Endometrial microvascular endothelial cells (primary cell): ENCODE results near the gene LHX1. TPM values are rescaled to one million over a fixed set of nuclear protein-coding genes. Genes with fewer than 3 reads are reported as not detected.

Experiments
- in situ Hi-C: cut with HindIII; loops from 2 replicates; pipeline ENCODE4 v1.10.0; 2017; ENCODE audit warnings: low sequenced_read_pairs, low pct_unique_long_range_greater_than_20kb; ENCODE audit errors: inconsistent ontology term
- total RNA-seq: library from RNA; depleted of rRNA; stranded (reverse); fragments of >200 nt; gene quantifications from one replicate; pipeline ENCODE4 v1.2.3, GENCODE V29; 2015; ENCODE audit errors: inconsistent ontology term

The LHX1 gene
- total RNA-seq, result not detected

DNA sequence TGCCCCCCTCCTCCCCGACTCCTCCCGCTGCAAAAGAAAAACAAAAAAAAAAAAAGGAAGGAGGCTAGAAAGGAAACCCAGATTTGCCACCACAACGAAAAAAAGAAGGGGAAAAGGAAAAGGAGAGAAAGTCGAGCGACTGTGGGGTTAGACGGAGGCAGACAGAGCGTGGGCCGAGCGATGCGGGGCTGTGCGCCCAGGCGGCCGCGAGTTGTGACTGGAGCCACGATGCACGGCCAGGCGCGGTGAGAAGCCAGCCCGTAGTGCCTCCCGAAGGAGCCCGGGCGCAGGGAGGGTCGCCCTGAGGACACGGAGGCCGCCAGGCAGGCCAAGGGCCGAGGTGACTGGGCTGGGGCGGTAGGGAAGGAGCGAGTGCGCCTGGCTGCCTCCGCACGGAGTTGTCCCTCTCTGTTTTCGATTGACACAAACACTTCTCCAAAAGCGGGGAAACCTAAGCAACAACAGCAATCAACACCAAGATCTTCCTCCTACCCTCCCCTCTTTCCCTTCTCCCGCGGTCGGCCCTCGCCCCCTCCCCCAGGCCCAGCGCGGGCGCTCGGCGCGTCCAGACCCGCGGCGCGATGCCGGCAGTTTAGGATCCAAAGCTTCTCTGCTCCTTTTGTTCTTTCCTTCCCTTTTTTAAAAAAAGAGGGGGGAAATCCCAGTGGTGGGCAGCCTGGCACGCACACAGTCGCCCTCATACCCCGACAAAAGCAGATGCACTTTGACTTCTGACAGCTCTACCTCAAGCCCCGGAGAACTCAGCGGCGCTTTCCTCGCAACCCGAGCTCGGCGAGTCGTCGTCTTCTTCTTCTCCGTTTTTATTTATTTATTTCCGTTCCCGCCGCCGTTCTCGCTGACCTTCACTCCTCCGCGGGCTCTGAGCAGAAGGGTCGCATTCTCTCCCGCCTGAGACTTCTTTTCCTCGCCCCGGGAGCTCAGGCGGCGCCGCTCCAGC is at the start of gene LHX1:
TSS of gene LHX1 (plus strand) at position 475 of the 958 bp plus-strand sequence. CDS start 723 bp downstream, outside the sequence.
- in situ Hi-C loops, result no loop called here

DNA sequence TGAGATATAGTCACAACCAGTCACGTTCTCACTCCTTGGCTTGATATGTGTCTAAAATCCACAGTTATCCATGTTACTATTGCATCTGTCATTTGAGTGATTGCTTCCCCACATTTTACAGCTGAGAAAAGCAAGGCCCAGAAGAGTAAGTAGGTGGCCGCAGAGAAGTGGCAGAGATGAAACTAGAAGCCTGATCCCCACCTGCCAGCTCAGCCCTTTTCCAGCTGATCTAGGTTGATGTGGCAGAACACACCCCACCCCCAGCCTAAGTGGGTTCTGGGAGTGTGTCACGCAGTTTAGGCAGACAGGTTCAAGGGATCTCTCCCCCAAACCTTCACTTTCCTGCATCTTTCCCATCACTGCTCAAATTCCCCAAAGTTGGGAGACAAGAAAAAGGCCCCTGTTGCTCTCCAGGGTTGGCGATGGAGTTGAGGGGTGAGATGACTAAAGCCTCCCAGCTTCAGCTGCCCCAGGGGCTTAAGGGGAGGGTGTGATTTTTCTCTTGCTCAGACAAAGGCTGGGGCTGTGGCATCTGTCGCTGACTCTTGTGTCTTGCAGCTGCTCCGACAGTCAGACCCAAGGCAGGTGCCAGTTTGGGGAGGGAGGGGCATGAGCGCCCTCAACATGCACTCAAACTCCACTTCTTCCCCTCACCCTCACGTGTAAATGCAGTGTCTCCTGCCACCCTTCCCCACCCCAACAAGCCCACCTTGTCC is 48.9 kb upstream of the LHX1 start:
- in situ Hi-C loops, result no loop called here

DNA sequence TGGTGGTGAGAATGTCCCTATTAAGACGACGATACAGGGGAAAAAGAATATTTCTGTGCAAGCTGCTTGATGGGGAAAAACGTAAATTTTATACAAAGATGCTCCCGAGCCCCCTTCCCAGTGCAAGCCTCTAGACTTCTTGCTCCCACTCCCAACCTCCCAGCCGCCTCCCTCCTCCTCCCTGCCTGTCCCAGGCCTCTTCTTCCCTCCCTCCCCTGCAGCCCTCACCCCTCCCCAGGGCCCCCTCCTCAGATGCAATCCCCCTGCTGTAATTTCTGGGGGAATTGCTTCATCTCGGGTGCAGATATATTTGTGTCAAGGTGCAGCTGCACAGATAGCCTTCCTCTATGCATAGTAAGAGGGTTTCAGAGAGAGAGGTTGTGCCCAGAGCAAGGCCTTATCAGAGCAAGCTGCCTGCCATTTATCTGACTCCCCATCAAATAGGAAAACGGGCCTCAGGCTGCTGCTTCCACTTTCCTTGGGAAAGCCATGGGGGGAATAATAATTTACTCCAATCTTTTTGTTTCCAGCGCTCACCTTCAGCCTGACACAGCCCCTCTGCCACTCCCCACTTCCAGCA is 47.4 kb upstream of the LHX1 start:
- in situ Hi-C loops, result no loop called here

DNA sequence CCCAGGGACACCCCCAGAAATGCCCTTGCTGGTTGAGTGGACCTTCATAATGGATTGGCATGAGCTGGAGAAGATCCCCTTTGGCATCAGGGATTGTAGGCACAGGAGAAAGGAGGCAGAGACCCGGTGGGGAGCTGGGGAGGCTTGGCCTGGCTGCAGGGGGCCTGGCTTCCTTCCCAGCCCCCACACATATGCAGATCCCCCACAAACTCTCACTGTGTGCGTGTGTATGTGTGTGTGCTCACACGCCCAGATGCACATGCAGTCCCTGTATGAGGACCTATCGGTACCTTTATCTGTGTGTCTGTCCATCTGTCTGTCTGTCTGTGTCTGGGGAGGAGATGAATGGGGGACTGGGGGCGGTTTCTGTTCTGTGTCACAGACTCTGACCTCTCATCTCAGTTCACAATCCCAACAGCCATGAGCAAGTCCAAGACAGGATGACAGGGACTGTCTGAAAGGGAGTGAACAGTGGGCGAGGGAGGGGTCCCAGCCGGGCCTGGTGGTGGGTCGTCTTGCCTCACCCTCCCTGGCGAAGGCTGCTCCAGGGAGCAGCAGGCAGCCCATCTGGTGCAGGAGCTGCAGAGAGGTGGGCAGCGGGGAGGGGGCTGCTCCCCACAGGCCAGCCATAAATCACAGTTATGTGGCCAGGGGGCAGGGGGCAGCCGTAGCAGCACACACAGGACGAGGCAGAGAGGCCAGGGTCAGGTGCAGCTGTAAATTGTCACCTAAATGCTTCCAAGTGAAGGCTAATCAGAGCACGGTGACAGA is 46.7 kb upstream of the LHX1 start:
- in situ Hi-C loops, result no loop called here

DNA sequence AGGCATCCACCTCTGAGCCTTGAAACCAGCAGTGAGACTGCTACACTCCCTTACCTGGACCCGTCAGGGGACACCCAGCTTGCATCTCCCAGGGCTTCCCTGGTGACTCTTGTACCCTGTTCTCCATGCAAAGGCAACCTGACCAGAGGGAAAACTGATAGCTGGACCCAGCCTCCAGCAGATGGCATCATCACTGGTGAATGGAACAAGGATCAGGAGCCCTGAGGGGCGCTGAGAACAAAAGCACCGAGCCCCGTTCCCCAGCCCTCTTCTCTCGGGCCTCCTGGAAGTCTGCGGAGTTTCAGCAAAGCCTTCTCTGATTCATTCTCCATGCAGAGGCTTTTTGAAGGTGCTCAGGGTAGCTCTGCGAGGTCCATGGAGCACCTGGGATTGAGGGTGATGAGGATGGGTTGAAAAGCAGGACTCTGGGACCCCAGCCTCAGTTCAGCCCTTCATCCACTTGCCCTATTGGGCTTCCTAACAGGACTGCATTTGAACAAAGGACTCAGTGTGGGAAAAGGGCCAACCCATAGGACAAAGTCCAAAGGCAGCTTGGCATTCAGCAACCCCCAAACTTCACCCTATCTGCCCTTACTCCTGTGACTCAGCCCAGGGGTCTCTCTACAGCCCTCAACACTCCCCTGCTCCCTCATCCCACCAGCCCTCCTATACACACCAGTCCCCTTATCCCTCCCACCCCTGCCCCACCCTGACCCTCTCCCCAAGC is 45.0 kb upstream of the LHX1 start:
- in situ Hi-C loops, result no loop called here

DNA sequence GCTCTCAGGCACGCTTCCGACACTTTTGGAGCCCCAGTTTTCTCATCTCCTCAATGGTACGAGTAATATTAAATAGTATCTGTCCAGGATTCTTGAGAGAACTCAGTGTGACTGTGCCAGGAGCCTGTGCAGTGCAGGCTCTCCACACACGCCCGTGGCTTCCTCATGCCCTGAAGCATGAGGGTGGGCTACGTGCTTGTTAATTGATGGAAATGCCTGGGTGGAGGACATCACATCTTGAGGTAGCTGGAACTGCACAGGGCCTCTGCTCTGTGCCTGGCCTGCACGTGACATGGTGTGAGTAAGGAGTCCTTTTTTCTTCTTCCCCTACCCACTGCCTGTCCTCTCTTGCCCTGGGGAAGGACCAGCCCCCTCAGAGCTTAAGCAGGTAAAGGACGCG is 43.1 kb upstream of the LHX1 start:
- in situ Hi-C loops, result no loop called here

DNA sequence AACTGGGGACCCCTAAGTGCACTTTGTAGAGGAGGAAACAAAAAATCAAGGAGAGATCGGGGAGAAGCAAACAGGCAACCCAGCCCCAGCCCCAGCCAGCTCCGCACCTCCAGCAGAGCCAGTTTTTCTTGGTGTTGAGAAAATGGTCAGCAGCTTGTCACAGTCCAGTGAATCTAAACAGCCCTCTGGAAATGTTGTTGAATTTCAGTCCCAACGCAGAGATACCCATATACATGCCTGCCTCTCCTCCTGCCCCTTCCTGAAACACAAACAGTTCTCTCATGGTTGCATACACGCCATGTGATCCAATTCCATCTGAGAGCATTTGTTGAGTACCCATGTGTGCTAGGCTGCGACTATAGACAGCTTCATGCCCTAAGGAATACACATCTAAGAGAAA is 42.4 kb upstream of the LHX1 start:
- in situ Hi-C loops, result no loop called here

DNA sequence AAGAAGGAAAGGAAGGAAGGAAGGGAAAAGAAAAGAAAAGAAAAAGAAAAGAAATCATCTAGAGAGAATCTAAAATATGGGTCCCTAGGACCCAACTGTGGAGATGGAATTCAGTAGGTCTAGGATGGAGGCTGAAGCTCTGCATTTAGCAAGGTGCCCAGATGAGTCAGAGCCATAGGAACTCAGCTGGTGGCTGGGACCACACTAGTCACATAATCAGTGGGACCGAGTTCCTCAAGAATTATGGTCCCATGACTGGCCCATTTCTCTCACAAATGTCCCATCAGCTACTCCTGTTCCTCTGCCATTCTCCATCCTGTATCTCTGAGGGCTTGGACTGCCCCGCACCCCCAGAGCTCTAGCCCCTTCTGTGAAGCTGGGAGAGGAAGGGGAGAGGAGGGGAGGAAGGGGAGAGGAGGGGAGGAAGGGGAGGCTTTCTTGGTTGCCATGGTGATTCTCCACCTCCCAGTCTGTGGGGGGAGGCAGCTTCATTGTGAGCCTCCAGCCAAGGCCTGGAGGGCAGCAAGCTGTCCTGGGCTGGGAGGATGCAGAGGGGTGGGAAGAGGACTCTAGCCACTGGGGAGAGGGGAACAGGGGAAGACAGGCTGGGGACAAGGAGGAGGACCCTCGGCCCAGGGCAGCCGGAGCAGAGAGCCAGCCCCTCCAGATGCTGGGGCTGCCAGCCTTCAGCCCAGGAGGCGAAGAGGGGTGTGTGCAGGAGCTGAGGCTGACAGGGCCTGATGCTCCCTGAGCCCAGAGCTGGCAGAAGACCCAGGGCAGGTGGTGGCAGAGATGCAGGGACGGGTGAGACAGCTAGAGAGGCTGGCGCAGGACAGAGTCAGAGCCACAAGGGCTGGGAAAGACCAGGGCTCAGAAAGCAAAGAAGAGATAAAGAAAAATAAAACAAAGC is 37.8 kb upstream of the LHX1 start:
- in situ Hi-C loops, result no loop called here

DNA sequence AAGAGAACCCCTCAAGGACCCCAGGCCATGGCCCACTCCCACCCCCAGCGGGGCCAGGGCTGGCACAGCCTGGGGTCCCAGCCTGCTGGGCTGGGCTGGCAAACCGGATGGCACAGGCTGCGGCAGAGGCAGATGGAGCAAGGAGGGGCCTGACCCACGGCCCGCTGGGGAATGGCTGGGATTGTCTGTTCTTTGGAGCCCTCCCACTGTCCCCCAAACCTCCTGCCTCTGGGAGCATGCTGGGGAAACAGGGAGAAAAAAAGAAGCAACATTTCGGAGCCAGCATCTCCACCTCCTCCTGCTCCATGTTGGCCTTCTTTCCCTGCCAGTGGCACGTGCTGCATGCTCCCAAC is 37.1 kb upstream of the LHX1 start:
- in situ Hi-C loops, result no loop called here

DNA sequence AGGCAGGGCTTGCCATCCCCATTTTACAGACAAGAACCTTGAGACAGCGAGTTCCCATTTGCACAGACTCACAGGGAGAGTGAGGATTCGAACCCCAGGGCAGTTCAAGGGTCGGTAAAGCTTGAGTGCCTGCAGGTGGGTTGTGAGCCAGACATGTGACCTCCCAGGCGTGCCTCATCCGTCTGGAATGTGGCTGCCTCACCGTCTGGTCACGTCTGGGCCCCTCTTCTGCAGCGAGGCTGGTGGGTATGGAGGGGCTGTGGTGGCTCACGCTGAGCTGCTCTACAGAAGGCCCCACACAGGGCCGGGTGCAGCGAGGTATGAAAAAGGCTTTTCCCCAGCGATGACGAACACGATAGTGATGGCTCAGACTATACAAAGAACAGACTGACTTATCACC is 35.8 kb upstream of the LHX1 start:
- in situ Hi-C loops, result no loop called here

DNA sequence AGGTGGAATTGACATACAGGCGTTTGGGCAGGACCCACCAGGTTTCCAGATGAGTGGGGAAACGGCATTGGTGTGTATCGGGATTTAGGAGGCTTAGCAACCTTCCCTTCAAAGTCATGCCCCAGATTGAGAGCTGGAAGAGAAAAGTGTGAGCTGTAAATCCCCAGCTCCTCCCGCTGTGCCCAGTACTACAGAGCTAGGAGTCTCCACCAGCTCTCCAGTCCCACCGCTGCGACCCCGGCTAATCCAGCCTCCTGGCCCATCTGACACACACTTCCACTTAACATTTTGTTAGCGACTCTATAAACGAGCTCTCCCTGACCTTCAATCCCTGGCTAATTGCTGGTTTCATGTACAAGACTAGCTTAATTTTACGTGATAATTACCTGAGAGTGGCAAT is 29.9 kb upstream of the LHX1 start:
- in situ Hi-C loops, result no loop called here

DNA sequence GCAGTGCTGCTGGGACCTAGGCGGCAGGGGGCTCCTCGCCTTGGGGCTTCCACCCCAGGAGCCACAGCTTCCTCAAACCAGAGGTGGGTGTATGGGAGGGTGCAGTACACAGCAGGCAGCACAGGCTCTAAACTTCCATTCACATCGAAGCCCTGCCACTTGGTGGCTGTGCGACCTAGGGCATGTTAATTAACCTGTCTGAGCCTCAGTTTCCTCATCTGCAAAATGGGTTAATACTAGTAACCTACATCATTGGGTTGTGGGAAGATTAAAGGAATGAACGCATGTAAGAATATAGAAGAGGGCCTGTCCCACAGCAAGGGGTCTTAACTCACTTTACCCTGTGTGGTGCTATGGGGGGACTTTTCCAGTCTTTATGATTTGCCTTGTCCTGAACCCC is 26.8 kb upstream of the LHX1 start:
- in situ Hi-C loops, result no loop called here

DNA sequence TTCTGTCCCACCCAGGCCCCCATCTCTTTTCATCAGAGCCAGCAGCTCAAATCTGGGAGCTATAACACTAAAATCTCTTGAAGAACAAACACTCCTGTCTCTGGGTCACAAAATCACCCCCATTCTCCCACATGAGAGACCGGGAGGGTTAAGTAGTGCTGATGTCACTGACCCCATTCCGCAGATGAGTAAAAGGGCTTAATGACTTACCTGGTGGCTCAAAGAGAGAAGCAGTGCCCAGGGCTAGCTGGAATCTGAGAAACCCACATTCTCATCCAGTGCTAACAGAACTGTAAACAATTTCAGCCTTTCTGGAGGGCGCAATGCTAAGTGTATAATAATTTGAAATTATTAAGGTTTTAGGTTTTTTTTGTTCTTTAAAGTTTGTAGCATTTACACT is 26.3 kb upstream of the LHX1 start:
- in situ Hi-C loops, result no loop called here

DNA sequence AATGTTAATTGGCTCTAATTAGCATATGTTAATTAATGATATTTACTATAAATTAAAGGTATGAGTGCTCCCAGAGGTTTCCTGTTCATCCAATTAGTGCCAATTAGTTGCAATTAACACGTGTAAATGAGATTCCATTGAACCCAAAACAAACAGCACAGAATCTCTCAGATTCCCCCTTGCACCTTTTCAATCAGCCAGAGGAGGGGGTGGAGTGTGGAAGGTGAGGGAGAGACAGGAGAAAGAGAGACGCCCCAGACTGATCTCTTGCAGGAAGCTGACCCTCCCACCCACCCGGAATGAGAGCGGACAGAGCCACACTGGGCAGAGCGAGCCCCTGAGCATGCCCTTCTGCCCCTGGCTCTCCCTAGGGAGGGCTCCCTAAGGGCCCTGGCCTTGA is 24.1 kb upstream of the LHX1 start:
- in situ Hi-C loops, result no loop called here

DNA sequence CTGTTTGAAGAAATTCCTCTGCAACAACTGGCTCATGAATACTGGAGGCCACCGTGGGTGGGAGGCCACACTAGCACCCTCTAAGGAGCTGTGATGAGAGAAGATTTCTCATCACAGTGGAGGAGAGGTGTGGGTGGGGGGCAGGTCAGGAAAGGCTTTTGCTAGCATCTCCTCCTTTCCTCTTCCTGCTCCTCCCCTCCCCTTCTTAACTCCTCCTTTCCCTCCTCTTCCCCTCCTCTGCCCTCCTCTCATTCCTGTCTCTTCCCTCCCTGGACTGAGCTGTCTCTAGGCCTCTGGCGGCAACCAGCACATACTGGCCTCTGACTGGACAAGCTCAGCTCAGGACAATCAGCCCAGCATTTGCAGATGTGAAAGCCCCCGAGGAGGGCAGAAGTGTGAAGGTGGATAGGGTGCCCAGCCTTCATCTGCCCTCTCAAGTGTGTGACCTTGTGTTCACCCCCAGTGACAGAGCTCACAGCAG is 19.0 kb upstream of the LHX1 start:
- in situ Hi-C loops, result no loop called here

DNA sequence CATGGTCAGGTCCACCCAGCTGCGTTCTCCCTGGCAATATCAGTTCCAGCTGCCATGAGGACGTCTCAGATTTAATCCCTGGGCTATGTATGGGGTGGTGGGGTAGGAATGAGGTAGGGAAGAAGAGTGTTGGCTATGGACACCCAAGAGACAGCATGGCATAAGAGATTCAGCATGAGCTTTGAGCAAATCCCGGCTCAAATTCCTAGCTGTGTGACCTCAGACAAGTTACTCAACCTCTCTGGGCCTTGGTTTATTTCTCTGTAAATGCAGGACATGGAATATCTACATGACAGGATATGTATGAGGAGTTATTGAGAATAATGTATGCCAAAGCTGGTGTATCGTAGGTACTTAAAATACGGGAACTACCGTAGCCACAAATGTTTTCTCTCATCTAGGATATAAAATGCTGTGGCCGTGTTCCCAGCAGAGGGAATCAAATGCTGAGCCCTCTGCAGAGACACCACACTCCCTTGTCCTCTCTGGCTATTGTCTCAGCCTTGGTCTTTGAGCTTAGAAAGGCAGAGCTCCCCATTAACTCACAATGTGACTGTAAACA is 17.8 kb upstream of the LHX1 start:
- in situ Hi-C loops, result no loop called here
